IPS-18a (cell line): ENCODE measurements around the gene MRGPRE.

Experiments used
- H3K27ac ChIP-seq: one replicate; pipeline ENCODE4 v1.5.1; 2013; ENCODE audit warnings: low read length
- H3K27me3 ChIP-seq: one replicate; pipeline ENCODE4 v1.6.1; 2013; ENCODE audit warnings: mild to moderate bottlenecking, low read length; ENCODE audit not compliant: control insufficient read depth, insufficient read depth
- H3K36me3 ChIP-seq: one replicate; pipeline ENCODE4 v1.6.1; 2013; ENCODE audit warnings: low read depth, low read length; ENCODE audit not compliant: control insufficient read depth
- H3K4me1 ChIP-seq: one replicate; pipeline ENCODE4 v1.6.1; 2013; ENCODE audit warnings: low read depth, low read length; ENCODE audit not compliant: control insufficient read depth
- H3K4me3 ChIP-seq: one replicate; pipeline ENCODE4 v1.5.1; 2013; ENCODE audit warnings: low read length
- H3K9ac ChIP-seq: one replicate; pipeline ENCODE4 v1.6.1; 2013; ENCODE audit warnings: mild to moderate bottlenecking, low read length, moderate library complexity
- H3K9me3 ChIP-seq: one replicate; pipeline ENCODE4 v1.6.1; 2013; ENCODE audit warnings: low read depth, low read length; ENCODE audit not compliant: control insufficient read depth

MRGPRE gene

GRCh38 chr11:3177931-3178330 is 54.3 kb downstream of the MRGPRE start:
- Histone ChIP-seq H3K9ac (no peak overlapping the region), H3K4me1 (no peaks in the 10 kb centered on the region), H3K4me3 (no peak overlapping the region), H3K9me3 (no peaks in the 10 kb centered on the region), H3K27ac (no peak overlapping the region), H3K27me3 (no peaks in the 10 kb centered on the region), H3K36me3 (no peaks in the 10 kb centered on the region)
